GM23338 (cell line): Measurements from ENCODE around the gene TSHZ2. TPM values are rescaled to one million over a fixed set of nuclear protein-coding genes. Genes with fewer than 3 reads are reported as not detected.

Experiments used
- ATAC-seq: fragments of 200-7000 bp; cut with Tn5 transposase; 3 replicates; pipeline ENCODE4 v1.9.1; 2020
- DNase-seq: peaks from one replicate; pipeline ENCODE4 v3.0.0-alpha.2; 2015; ENCODE audit warnings: low spot score
- H2AFZ ChIP-seq: fragments of 200-600 bp; sonication (generic); 2 replicates; pipeline ENCODE4 v1.8.0; 2016; ENCODE audit warnings: antibody characterized with exemption, mild to moderate bottlenecking, moderate library complexity
- H3F3A ChIP-seq: fragments of 200-600 bp; sonication (generic); replicated peaks from 2 replicates; pipeline ENCODE4 v1.8.0; 2017; ENCODE audit warnings: antibody characterized with exemption, mixed run types, low read depth
- H3K27ac ChIP-seq: fragments of 200-600 bp; sonication (generic); 2 replicates; pipeline ENCODE4 v1.6.1; 2016; ENCODE audit warnings: low read depth
- H3K27me3 ChIP-seq: fragments of 200-600 bp; sonication (generic); 2 replicates; pipeline ENCODE4 v1.8.0; 2016; ENCODE audit warnings: mild to moderate bottlenecking, mixed run types, moderate library complexity; ENCODE audit not compliant: insufficient read depth
- H3K36me3 ChIP-seq: fragments of 200-600 bp; sonication (generic); 2 replicates; pipeline ENCODE4 v1.8.0; 2016; ENCODE audit warnings: mild to moderate bottlenecking; ENCODE audit not compliant: insufficient read depth
- H3K4me1 ChIP-seq: fragments of 200-600 bp; sonication (generic); 2 replicates; pipeline ENCODE4 v1.8.0; 2016; ENCODE audit warnings: mild to moderate bottlenecking, moderate library complexity; ENCODE audit not compliant: insufficient read depth
- H3K4me2 ChIP-seq: fragments of 200-600 bp; sonication (generic); 2 replicates; pipeline ENCODE4 v1.7.1; 2017; ENCODE audit warnings: mixed run types
- H3K4me3 ChIP-seq: fragments of 200-600 bp; sonication (generic); 2 replicates; pipeline ENCODE4 v1.6.1; 2016; ENCODE audit warnings: mixed run types
- H3K79me2 ChIP-seq: fragments of 200-600 bp; sonication (generic); replicated peaks from 2 replicates; pipeline ENCODE4 v1.8.0; 2017; ENCODE audit warnings: mild to moderate bottlenecking; ENCODE audit not compliant: insufficient read depth
- H3K9me2 ChIP-seq: fragments of 200-600 bp; sonication (generic); 2 replicates; pipeline ENCODE4 v1.8.0; 2017; ENCODE audit not compliant: insufficient read depth
- H4K20me1 ChIP-seq: fragments of 200-600 bp; sonication (generic); replicated peaks from 2 replicates; pipeline ENCODE4 v1.8.0; 2017; ENCODE audit warnings: mild to moderate bottlenecking; ENCODE audit not compliant: insufficient read depth
- H3K27ac Mint-ChIP-seq: 2 replicates; pipeline ENCODE4 v1.8.0; 2020; ENCODE audit warnings: inconsistent platforms, mild to moderate bottlenecking, moderate library complexity, mixed read lengths
- H3K27me3 Mint-ChIP-seq: 3 replicates; pipeline ENCODE4 v1.8.0; 2022; ENCODE audit warnings: low read depth, mild to moderate bottlenecking, moderate library complexity, mixed read lengths, inconsistent platforms; ENCODE audit not compliant: insufficient read depth, poor library complexity
- H3K36me3 Mint-ChIP-seq: 3 replicates; pipeline ENCODE4 v1.8.0; 2021; ENCODE audit warnings: low read depth, mild to moderate bottlenecking, inconsistent platforms, moderate library complexity, mixed read lengths
- H3K4me1 Mint-ChIP-seq: 3 replicates; pipeline ENCODE4 v1.8.0; 2020; ENCODE audit warnings: mild to moderate bottlenecking, inconsistent platforms, mixed read lengths
- H3K4me3 Mint-ChIP-seq: 3 replicates; pipeline ENCODE4 v1.8.0; 2021; ENCODE audit warnings: moderate library complexity, mild to moderate bottlenecking, inconsistent platforms, mixed read lengths
- H3K9me3 Mint-ChIP-seq: 3 replicates; pipeline ENCODE4 v1.8.0; 2020; ENCODE audit warnings: moderate library complexity, mild to moderate bottlenecking, inconsistent platforms, mixed read lengths
- JUNB ChIP-seq: IDR thresholded peaks from one replicate; pipeline ENCODE4 v1.6.1; 2016; ENCODE audit warnings: antibody characterized with exemption; ENCODE audit not compliant: unreplicated experiment
- NANOG ChIP-seq: IDR thresholded peaks from 2 replicates; pipeline ENCODE4 v1.6.1; 2016; ENCODE audit warnings: antibody characterized with exemption, borderline replicate concordance
- POLR2AphosphoS5 ChIP-seq: IDR thresholded peaks from 2 replicates; pipeline ENCODE4 v1.6.1; 2016; ENCODE audit warnings: antibody characterized with exemption, low read depth
- REST ChIP-seq: IDR thresholded peaks from one replicate; pipeline ENCODE4 v1.6.1; 2018; ENCODE audit warnings: antibody characterized with exemption; ENCODE audit not compliant: unreplicated experiment
- STAT1 ChIP-seq: IDR thresholded peaks from one replicate; pipeline ENCODE4 v1.6.1; 2016; ENCODE audit warnings: antibody characterized with exemption; ENCODE audit not compliant: unreplicated experiment
- ZNF331 ChIP-seq: fragments of 250-450 bp; sonication (Bioruptor Pico); IDR thresholded peaks from 2 replicates; pipeline ENCODE4 v1.5.0; 2020; ENCODE audit warnings: low read depth, mild to moderate bottlenecking, moderate library complexity
- polyA plus RNA-seq: library from polyadenylated mRNA; unstranded; fragments of >200 nt; fragmentation: Nextera tagmentation; extraction: Ambion mirVana; gene quantifications from 2 replicates; pipeline ENCODE4 v1.2.1, GENCODE V29; 2016
- total RNA-seq: library from RNA; depleted of rRNA; stranded (reverse); fragments of >200 nt; shearing (Covaris generic); gene quantifications from 2 replicates; pipeline ENCODE4 v1.2.3, GENCODE V29; 2014
- TF ChIP-seq, protein P1 (sequence below): fragments of 250-450 bp; sonication (Bioruptor Pico); IDR thresholded peaks from 2 replicates; pipeline ENCODE4 v1.5.0; 2020; ENCODE audit warnings: mild to moderate bottlenecking, moderate library complexity
- TF ChIP-seq, protein P2 (sequence below), 2 experiments: fragments of 200-600 bp in 1 of 2; sonication (generic) in 1 of 2; conservative IDR thresholded peaks; 2 replicates each; pipeline versions ENCODE4 v1.5.1 to v1.6.1; 2016 to 2017; ENCODE audit warnings: antibody characterized with exemption in 2 of 2, low read depth in 2 of 2, mild to moderate bottlenecking in 2 of 2, moderate library complexity in 1 of 2

Gene TSHZ2
- total and polyA plus RNA-seq, 2 experiments from 2014 or later = 0.49 to 1.3 TPM

GRCh38 chr20:53165452-53165851, 193.3 kb downstream of the TSHZ2 start:
- peaks cover 10% of the 10 kb centered on the region for H3K4me1 Mint-ChIP-seq
- Histone ChIP-seq H2AFZ (no peak overlapping the region), H3K27ac (no peak overlapping the region), H3K4me2 (no peak overlapping the region), H4K20me1 (no peaks in the 10 kb centered on the region), H3K4me3 (no peak overlapping the region), H3K79me2 (no peaks in the 10 kb centered on the region), H3K9me2 (no peaks in the 10 kb centered on the region), H3K4me1 (peaks cover 7% of the 10 kb centered on the region), H3F3A (no peaks in the 10 kb centered on the region), H3K27me3 (no peaks in the 10 kb centered on the region), H3K36me3 (no peaks in the 10 kb centered on the region)
- no peak for DNase-seq
- H3K4me3 Mint-ChIP-seq = no peak overlapping the region
- no peak overlapping the region for H3K27ac Mint-ChIP-seq
- no peak for ATAC-seq
- peaks cover 4% of the 10 kb centered on the region for H3K27me3 Mint-ChIP-seq
- TF ChIP-seq, protein P1, sequence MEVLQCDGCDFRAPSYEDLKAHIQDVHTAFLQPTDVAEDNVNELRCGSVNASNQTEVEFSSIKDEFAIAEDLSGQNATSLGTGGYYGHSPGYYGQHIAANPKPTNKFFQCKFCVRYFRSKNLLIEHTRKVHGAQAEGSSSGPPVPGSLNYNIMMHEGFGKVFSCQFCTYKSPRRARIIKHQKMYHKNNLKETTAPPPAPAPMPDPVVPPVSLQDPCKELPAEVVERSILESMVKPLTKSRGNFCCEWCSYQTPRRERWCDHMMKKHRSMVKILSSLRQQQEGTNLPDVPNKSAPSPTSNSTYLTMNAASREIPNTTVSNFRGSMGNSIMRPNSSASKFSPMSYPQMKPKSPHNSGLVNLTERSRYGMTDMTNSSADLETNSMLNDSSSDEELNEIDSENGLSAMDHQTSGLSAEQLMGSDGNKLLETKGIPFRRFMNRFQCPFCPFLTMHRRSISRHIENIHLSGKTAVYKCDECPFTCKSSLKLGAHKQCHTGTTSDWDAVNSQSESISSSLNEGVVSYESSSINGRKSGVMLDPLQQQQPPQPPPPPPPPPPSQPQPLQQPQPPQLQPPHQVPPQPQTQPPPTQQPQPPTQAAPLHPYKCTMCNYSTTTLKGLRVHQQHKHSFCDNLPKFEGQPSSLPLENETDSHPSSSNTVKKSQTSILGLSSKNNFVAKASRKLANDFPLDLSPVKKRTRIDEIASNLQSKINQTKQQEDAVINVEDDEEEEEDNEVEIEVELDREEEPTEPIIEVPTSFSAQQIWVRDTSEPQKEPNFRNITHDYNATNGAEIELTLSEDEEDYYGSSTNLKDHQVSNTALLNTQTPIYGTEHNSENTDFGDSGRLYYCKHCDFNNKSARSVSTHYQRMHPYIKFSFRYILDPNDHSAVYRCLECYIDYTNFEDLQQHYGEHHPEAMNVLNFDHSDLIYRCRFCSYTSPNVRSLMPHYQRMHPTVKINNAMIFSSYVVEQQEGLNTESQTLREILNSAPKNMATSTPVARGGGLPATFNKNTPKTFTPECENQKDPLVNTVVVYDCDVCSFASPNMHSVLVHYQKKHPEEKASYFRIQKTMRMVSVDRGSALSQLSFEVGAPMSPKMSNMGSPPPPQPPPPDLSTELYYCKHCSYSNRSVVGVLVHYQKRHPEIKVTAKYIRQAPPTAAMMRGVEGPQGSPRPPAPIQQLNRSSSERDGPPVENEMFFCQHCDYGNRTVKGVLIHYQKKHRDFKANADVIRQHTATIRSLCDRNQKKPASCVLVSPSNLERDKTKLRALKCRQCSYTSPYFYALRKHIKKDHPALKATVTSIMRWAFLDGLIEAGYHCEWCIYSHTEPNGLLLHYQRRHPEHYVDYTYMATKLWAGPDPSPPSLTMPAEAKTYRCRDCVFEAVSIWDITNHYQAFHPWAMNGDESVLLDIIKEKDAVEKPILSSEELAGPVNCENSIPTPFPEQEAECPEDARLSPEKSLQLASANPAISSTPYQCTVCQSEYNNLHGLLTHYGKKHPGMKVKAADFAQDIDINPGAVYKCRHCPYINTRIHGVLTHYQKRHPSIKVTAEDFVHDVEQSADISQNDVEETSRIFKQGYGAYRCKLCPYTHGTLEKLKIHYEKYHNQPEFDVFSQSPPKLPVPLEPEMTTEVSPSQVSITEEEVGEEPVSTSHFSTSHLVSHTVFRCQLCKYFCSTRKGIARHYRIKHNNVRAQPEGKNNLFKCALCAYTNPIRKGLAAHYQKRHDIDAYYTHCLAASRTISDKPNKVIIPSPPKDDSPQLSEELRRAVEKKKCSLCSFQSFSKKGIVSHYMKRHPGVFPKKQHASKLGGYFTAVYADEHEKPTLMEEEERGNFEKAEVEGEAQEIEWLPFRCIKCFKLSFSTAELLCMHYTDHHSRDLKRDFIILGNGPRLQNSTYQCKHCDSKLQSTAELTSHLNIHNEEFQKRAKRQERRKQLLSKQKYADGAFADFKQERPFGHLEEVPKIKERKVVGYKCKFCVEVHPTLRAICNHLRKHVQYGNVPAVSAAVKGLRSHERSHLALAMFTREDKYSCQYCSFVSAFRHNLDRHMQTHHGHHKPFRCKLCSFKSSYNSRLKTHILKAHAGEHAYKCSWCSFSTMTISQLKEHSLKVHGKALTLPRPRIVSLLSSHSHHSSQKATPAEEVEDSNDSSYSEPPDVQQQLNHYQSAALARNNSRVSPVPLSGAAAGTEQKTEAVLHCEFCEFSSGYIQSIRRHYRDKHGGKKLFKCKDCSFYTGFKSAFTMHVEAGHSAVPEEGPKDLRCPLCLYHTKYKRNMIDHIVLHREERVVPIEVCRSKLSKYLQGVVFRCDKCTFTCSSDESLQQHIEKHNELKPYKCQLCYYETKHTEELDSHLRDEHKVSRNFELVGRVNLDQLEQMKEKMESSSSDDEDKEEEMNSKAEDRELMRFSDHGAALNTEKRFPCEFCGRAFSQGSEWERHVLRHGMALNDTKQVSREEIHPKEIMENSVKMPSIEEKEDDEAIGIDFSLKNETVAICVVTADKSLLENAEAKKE (CRISPR knock-in tag) = no peak
- TF ChIP-seq POLR2AphosphoS5 = no peak
- no peak for TF ChIP-seq REST
- TF ChIP-seq NANOG = no peak
- TF ChIP-seq, protein P2, sequence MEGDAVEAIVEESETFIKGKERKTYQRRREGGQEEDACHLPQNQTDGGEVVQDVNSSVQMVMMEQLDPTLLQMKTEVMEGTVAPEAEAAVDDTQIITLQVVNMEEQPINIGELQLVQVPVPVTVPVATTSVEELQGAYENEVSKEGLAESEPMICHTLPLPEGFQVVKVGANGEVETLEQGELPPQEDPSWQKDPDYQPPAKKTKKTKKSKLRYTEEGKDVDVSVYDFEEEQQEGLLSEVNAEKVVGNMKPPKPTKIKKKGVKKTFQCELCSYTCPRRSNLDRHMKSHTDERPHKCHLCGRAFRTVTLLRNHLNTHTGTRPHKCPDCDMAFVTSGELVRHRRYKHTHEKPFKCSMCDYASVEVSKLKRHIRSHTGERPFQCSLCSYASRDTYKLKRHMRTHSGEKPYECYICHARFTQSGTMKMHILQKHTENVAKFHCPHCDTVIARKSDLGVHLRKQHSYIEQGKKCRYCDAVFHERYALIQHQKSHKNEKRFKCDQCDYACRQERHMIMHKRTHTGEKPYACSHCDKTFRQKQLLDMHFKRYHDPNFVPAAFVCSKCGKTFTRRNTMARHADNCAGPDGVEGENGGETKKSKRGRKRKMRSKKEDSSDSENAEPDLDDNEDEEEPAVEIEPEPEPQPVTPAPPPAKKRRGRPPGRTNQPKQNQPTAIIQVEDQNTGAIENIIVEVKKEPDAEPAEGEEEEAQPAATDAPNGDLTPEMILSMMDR (conservative IDR thresholded peaks at IDR 0.05; ENCODE audit: low read depth in 2 of 2) = no peak
- TF ChIP-seq ZNF331 (CRISPR knock-in tag) = no peak
- TF ChIP-seq STAT1 = no peak
- no peak for TF ChIP-seq JUNB
- H3K9me3 Mint-ChIP-seq = no peaks in the 10 kb centered on the region
- H3K36me3 Mint-ChIP-seq = no peaks in the 10 kb centered on the region
